SJCRH30 (cell line): ENCODE data around the gene CPED1. TPM values are rescaled to one million over a fixed set of nuclear protein-coding genes. Genes with fewer than 3 reads are reported as not detected.
"Not testable (repeated sequence)": the region's sequence is repeated elsewhere in the genome, so short reads cannot be mapped to it uniquely, and the experiment has no call there.

Experiments
- DNase-seq, 2 experiments: peaks; one replicate each; pipeline ENCODE4 v3.0.0-alpha.2; 2015 to 2020
- H3K27ac ChIP-seq: fragments of 250-450 bp; sonication (Bioruptor Pico); 2 replicates; pipeline ENCODE4 v1.5.1; 2020; ENCODE audit warnings: mild to moderate bottlenecking, moderate library complexity
- H3K27me3 ChIP-seq: fragments of 250-450 bp; sonication (Bioruptor Pico); 2 replicates; pipeline ENCODE4 v1.5.1; 2020; ENCODE audit warnings: mild to moderate bottlenecking, moderate library complexity
- H3K36me3 ChIP-seq: fragments of 250-450 bp; sonication (Bioruptor Pico); 2 replicates; pipeline ENCODE4 v1.5.1; 2020; ENCODE audit warnings: mild to moderate bottlenecking, moderate library complexity
- H3K4me1 ChIP-seq: fragments of 250-450 bp; sonication (Bioruptor Pico); 2 replicates; pipeline ENCODE4 v1.5.1; 2020; ENCODE audit warnings: mild to moderate bottlenecking, moderate library complexity
- H3K4me3 ChIP-seq: fragments of 250-450 bp; sonication (Bioruptor Pico); 2 replicates; pipeline ENCODE4 v1.5.1; 2020; ENCODE audit warnings: mild to moderate bottlenecking, moderate library complexity
- H3K9me3 ChIP-seq: fragments of 250-450 bp; sonication (Bioruptor Pico); replicated peaks from 2 replicates; pipeline ENCODE4 v1.5.1; 2020; ENCODE audit warnings: mild to moderate bottlenecking, moderate library complexity
- total RNA-seq: library from RNA; depleted of rRNA; stranded (reverse); fragments of >200 nt; shearing (Covaris generic); gene quantifications from 2 replicates; pipeline ENCODE4 v1.2.3, GENCODE V29; 2014

The CPED1 gene
- total RNA-seq, 1 experiment from 2014 or later = 4.4 TPM

DNA sequence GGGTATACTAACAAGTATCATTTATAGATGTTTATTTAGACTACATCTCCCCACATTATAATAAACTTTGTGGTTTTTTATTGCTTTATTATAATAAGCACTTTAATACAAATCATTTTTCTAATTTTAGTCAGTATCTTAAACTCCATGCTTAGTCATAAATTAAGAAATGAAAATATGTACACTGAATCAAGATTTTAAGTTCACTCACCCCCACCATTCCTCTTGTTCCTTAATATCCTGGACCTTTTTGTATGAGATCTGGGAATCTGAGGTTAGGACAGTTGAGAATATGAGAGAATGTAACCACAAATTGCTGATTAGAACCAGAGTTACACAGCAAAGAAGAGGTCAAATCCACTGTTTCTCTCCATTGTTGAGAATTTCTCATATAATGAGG, 246.7 kb downstream of the CPED1 start:
- no peak for DNase-seq

DNA sequence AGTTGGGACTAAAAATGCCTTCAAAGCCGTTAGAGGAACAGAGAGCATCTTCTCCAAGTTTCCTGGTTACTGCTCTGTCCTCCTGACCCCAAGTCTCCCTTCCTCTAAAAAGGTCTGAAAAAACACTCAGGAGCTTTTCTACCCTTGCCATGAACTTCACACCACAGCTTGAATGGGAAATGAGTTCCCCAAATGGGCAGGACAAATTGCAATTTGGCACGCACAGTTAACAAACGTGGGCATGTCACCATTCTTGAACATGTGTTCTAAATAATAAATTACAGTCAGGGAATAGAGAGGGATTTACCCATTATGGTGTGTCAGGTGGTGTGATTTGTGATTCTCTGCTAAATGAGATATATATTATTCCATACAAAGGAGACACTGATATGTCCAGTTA, 249.1 kb downstream of the CPED1 start:
- Histone ChIP-seq H3K27ac (peak overlapping the region; percentile 26), H3K4me1 (peaks cover 5% of the 10 kb centered on the region; the same call in 1 of the 2 replicates)
- peak; percentile 28 to 65 for DNase-seq

More for the DNA sequence above, 246.7 kb downstream of the CPED1 start:
- no peak overlapping the region for H3K27ac ChIP-seq
- H3K9me3 ChIP-seq = no peaks in the 10 kb centered on the region
- no peaks in the 10 kb centered on the region for H3K27me3 ChIP-seq
- H3K4me1 ChIP-seq = peaks cover 5% of the 10 kb centered on the region; the same call in 1 of the 2 replicates
- no peaks in the 10 kb centered on the region for H3K36me3 ChIP-seq
- H3K4me3 ChIP-seq = no peak overlapping the region

DNA sequence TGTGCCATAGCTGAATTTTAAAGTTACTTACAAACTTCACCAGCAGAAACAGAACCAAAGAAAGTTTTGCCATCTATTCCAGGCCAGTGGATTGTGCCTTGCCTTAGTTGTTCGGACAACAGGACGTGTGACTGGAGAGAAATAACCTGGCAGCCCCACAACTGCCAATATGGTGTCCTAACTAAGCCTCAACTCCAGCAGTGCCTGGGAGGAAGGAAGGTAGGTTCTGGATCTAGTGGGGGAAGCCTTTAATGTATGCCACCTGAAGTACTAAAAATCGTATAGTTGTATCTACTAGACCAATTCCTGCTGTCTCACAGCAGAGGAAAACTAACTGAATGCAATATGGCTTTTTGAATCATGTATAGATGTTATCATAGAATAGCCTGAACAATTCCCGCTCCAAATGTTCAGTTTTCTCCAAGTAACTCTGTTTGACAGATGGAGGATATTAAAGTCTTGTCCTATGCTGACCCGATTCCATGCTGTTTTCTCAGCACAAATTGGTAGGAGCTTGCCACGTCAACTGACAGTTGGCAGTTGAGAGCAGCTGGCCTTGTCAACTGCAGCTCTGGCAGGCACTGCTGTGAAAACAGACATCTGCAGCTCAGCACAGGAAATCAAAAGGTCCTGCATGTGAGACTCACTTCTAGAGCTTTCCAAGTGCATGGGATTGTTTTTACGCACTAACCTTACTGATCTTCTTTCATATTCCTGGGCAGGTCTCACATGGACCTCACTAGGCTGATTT, 255.8 kb downstream of the CPED1 start:
- H3K4me1 ChIP-seq = peaks cover 14% of the 10 kb centered on the region
- H3K9me3 ChIP-seq = peaks cover 4% of the 10 kb centered on the region; the same call in 1 of the 2 replicates
- H3K4me3 ChIP-seq = no peak overlapping the region
- no peaks in the 10 kb centered on the region for H3K27me3 ChIP-seq
- H3K36me3 ChIP-seq = no peaks in the 10 kb centered on the region
- H3K27ac ChIP-seq = peak overlapping the region; percentile 43
- DNase-seq = peak; percentile 72 to 79

More for the DNA sequence above, 249.1 kb downstream of the CPED1 start:
- no peaks in the 10 kb centered on the region for H3K9me3 ChIP-seq
- no peaks in the 10 kb centered on the region for H3K27me3 ChIP-seq
- no peak overlapping the region for H3K4me3 ChIP-seq
- H3K36me3 ChIP-seq = no peaks in the 10 kb centered on the region

DNA sequence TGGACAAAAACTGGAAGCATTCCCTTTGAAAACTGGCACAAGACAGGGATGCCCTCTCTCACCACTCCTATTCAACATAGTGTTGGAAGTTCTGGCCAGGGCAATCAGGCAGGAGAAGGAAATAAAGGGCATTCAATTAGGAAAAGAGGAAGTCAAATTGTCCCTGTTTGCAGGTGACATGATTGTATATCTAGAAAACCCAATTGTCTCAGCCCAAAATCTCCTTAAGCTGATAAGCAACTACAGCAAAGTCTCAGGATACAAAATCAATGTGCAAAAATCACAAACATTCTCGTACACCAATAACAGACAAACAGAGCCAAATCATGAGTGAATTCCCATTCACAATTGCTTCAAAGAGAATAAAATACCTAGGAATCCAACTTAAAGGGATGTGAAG, 262.9 kb downstream of the CPED1 start:
- not testable (repeated sequence) for H3K27ac ChIP-seq, H3K36me3 ChIP-seq, DNase-seq, H3K9me3 ChIP-seq, H3K4me1 ChIP-seq, H3K27me3 ChIP-seq, H3K4me3 ChIP-seq

DNA sequence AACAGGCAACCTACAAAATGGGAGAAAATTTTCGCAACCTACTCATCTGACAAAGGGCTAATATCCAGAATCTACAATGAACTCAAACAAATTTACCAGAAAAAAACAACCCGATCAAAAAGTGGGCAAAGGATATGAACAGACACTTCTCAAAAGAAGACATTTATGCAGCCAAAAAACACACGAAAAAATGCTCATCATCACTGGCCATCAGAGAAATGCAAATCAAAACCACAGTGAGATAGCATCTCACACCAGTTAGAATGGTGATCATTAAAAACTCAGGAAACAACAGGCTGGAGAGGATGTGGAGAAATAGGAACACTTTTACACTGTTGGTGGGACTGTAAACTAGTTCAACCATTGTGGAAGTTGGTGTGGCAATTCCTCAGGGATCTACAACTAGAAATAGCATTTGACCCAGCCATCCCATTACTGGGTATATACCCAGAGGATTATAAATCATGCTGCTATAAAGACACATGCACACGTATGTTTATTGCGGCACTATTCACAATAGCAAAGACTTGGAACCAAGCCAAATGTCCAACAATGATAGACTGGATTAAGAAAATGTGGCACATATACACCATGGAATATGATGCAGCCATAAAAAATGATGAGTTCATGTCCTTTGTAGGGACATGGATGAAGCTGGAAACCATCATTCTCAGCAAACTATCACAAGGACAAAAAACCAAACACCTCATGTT, 264.2 kb downstream of the CPED1 start:
- H3K27me3 ChIP-seq, DNase-seq, H3K4me1 ChIP-seq, H3K9me3 ChIP-seq, H3K36me3 ChIP-seq, H3K27ac ChIP-seq, H3K4me3 ChIP-seq: not testable (repeated sequence)

DNA sequence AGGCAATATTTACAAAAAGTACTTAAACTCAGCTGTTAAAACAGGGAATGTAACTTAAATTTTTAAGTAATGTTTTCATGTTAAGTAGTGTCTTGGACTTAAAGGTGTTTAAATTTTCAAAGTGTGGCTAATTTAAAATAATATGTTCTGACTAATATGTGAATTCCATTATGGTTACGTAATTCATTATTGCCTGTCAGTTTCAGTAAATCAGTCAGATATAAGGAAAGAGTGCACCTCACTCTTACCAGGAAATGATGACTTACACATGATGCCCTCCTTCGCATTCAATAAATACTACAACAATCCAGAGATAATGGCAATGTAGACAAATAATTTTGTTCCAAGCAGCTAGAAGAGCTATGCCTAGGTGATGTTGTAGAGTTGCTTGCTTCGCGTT, 271.3 kb downstream of the CPED1 start:
- Histone ChIP-seq H3K4me3 (no peak overlapping the region), H3K4me1 (peaks cover 3% of the 10 kb centered on the region; the same call in 1 of the 2 replicates), H3K9me3 (no peaks in the 10 kb centered on the region), H3K27me3 (no peaks in the 10 kb centered on the region), H3K27ac (no peak overlapping the region), H3K36me3 (no peaks in the 10 kb centered on the region)
- DNase-seq = no peak

DNA sequence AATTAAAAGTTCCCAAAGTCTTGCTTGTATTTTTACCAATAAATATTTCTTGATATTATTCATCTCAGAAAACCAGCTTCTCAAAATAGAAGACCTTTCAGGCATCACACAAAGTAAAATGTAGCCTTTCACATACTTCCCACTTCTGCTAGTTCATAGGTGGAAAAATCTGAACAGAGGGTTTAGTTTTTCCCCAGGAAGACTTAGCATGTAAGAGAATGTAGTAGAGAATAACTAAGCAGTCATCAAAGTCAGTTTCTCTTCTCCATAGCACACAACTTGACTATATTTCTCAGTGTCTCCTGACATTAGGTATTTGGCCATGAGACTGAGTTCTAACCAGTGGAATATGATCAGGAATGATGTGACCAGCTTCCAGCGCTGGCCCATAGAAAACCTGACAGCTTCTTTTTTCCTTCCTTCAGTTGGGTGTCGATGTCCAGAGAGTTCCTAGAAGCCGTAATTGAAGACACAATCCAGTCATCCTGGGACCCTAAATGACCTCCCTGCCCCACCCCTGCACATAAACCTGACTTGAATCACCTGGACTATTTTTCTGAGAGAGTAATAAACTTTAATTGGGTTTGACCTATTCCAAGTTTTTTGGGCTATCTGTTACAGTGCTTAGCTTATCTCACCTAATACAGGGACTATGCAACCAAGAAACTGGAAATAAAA, 272.8 kb downstream of the CPED1 start:
- Histone ChIP-seq H3K4me3 (no peak overlapping the region), H3K36me3 (no peaks in the 10 kb centered on the region), H3K27ac (no peak overlapping the region), H3K27me3 (no peaks in the 10 kb centered on the region), H3K9me3 (no peaks in the 10 kb centered on the region), H3K4me1 (peaks cover 3% of the 10 kb centered on the region; the same call in 1 of the 2 replicates)
- DNase-seq = no peak

DNA sequence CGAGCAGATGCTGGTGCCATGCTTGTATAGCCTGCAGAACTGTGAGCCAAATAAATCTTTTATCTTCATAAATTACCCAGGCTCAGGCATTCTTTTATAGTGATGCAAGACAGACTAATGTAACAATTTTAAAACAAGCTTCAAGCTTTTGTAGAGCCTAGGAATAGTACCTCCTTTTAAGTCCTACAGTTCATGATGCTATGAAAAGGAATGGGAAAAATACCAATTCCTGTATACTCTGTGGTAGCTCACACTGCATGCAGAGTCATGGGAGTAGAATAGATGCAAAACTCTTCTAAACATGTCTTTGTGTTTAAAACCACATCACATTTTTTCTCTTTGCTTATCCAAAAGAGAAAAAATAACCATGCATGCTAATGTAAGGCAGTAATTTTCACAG, 273.7 kb downstream of the CPED1 start:
- H3K4me1 ChIP-seq = peaks cover 3% of the 10 kb centered on the region; the same call in 1 of the 2 replicates
- H3K36me3 ChIP-seq = no peaks in the 10 kb centered on the region
- H3K4me3 ChIP-seq = no peak overlapping the region
- no peak for DNase-seq
- no peaks in the 10 kb centered on the region for H3K27me3 ChIP-seq
- no peak overlapping the region for H3K27ac ChIP-seq
- no peaks in the 10 kb centered on the region for H3K9me3 ChIP-seq

DNA sequence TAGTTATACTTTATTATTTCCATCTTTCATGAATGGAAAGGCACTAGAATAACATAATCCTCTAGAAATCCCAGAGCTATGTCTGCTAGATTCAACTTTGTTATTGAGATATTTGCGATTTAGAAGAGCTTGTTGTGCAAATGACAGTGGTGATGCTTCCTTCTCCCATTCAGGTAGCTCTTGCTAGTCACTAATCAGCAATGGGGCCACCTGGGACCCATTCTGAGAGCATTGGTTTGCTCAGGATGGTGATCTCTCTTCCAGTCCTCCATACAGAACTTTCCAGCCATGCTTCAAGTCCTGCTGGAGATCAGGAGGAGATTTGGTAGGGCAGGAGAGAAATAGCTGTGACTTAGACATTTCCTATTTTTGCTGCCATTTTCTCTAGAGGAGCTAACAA, 274.5 kb downstream of the CPED1 start:
- no peaks in the 10 kb centered on the region for H3K36me3 ChIP-seq
- H3K4me3 ChIP-seq = no peak overlapping the region
- H3K27ac ChIP-seq = no peak overlapping the region
- peaks cover 3% of the 10 kb centered on the region; the same call in 1 of the 2 replicates for H3K4me1 ChIP-seq
- H3K9me3 ChIP-seq = no peaks in the 10 kb centered on the region
- no peaks in the 10 kb centered on the region for H3K27me3 ChIP-seq
- DNase-seq = no peak

DNA sequence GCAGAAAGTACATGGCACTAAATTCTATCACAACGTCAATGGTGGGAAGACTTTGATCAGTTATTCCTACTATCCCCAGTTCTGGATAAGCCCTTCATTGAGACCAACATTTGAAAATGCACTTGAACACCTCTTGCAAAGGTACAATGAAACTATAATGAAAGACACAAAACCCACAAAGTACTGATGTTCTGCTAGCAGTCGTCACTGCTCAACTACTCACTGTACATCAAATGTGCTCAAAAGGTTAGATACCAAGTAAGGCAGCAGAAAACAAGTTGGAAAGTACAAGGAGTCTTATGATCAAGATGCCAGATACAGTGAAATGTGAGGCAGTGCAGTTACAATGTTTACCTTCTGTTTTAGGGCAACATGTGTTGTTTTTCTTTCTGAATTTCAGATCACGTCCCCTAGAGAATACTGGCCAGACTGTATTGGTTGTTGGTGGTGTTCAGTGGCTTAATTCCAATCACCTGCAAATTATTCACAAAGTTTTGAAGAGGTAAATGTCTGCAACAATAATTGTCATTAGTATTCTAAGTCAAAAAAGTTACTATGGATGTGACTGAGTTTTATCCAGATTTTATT, 277.9 kb downstream of the CPED1 start:
- DNase-seq = no peak
- no peaks in the 10 kb centered on the region for H3K4me1 ChIP-seq
- H3K4me3 ChIP-seq = no peak overlapping the region
- H3K9me3 ChIP-seq = no peaks in the 10 kb centered on the region
- no peaks in the 10 kb centered on the region for H3K36me3 ChIP-seq
- no peaks in the 10 kb centered on the region for H3K27me3 ChIP-seq
- H3K27ac ChIP-seq = no peak overlapping the region

DNA sequence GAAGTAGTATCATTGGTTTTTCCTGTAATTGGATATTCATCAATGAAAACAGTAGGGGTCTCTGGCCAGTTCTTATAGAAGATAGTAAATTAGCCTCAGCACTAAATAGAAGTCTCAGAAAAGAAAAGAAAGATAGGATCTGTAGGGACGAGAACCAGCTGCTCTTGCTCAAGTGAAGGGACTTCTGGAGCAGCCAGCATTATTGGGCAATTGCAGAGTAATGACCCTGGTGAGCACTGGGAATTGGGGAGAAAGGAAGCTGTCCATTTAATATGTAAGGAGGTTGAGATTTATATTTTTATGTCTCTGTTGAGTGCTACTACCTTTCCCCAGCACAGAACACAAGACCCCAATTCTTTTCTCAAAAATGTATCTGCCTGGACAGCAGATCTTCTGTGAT, 279.1 kb downstream of the CPED1 start:
- Histone ChIP-seq H3K4me1 (no peaks in the 10 kb centered on the region), H3K27me3 (no peaks in the 10 kb centered on the region), H3K9me3 (no peaks in the 10 kb centered on the region), H3K36me3 (no peaks in the 10 kb centered on the region), H3K4me3 (no peak overlapping the region), H3K27ac (no peak overlapping the region)
- DNase-seq = no peak

DNA sequence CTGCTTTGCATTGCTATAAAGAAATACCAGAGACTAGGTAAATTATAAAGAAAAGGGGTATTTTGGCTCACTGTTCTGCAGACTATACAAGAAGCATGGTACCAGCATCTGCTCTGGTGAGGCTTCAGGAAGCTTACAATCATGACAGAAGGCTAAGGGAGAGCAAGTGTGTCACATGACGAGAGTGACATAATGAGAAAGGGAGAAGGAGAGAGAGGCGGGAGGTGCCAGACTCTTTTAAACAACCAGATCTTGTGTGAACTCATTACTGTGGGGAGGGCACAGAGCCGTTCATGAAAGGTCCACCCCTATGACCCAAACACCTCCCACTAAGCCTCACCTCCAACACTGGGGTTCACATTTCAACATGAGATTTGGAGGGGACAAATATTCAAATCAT, 281.3 kb downstream of the CPED1 start:
- Histone ChIP-seq H3K36me3 (no peaks in the 10 kb centered on the region), H3K27me3 (no peaks in the 10 kb centered on the region), H3K9me3 (no peaks in the 10 kb centered on the region), H3K27ac (no peak overlapping the region), H3K4me3 (no peak overlapping the region), H3K4me1 (no peaks in the 10 kb centered on the region)
- DNase-seq = no peak

DNA sequence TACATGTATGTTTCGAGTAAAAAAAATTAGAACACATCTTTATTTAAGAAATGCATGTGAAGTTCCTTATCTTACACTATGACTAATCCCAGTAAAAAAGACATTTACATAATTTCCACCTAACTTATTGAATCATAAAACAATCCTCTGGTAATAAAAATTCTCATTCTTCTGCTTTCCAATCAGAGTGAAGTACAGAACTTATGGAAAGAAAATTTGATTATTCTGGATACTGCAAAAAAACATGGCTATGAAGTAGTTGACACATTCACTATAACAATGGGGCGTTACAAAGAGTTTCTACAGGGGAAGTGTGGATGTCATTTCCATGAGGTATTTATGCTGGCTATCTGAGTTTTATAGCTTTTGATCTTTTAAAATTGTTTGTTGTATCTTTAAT, 282.6 kb downstream of the CPED1 start:
- Histone ChIP-seq H3K4me1 (no peaks in the 10 kb centered on the region), H3K27me3 (no peaks in the 10 kb centered on the region), H3K9me3 (no peaks in the 10 kb centered on the region), H3K27ac (no peak overlapping the region), H3K4me3 (no peak overlapping the region), H3K36me3 (no peaks in the 10 kb centered on the region)
- no peak for DNase-seq

DNA sequence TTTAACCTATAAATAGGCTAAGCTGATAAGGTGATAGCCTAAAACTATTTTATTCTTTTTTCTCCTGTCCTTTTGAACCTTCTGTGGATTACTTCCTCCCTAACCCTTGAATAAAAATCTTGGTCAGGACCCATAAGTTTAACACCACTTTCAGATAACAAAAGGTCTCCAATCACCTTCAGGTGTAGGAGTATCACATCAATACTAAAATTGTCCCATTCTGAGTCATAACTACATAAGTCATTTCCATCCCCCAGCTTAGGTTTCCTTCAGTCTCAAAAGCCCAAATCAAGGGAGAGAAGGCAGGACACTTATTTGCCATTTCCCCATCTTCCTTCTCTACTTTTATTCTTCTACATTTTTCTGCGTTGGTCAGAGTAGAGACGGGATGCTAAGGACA, 283.4 kb downstream of the CPED1 start:
- Histone ChIP-seq H3K36me3 (no peaks in the 10 kb centered on the region), H3K4me1 (no peaks in the 10 kb centered on the region), H3K4me3 (no peak overlapping the region), H3K9me3 (no peaks in the 10 kb centered on the region), H3K27ac (no peak overlapping the region), H3K27me3 (no peaks in the 10 kb centered on the region)
- DNase-seq = no peak

DNA sequence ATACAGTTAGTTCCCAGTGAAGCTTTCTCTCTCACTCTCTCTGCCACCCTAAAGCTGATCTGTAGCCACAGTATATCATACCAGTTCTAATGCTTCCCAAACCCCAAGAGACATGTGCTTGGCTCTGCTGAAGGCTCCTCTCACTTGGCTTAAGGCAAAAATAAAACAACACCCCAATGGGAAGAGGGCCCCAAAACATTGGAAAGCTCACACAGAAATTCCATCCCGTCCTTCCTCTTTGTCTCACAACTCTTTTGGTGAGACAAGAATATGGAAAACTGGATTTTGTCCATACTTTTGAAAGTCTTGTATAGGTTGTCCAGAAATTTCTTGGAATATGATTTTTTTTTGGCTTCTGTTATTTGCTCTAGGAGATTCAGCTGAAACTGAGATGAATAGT, 284.2 kb downstream of the CPED1 start:
- DNase-seq = no peak
- no peak overlapping the region for H3K27ac ChIP-seq
- no peak overlapping the region for H3K4me3 ChIP-seq
- no peaks in the 10 kb centered on the region for H3K27me3 ChIP-seq
- no peaks in the 10 kb centered on the region for H3K9me3 ChIP-seq
- no peaks in the 10 kb centered on the region for H3K4me1 ChIP-seq
- no peaks in the 10 kb centered on the region for H3K36me3 ChIP-seq
